ENCODE data around the gene CDKL4.

Gene CDKL4

GRCh38 chr2:39217192-39217550 lies 26.6 kb downstream of the CDKL4 start:
- no peaks in the 10 kb centered on the region for H3K9me3 ChIP-seq (ENCODE audit: insufficient read depth, low read length)
- TF ChIP-seq EZH2phosphoT487 (IDR thresholded peaks at IDR 0.05; ENCODE audit: low read depth) (no peak), CTCF (IDR thresholded peaks at IDR 0.05; ENCODE audit: low read depth, low read length) (no peak)
- no peak overlapping the region for H3K9ac ChIP-seq (ENCODE audit: low read length)
- no peaks in the 10 kb centered on the region for H4K20me1 ChIP-seq (ENCODE audit: insufficient read depth, low read length)
- H3K36me3 ChIP-seq (replicated peaks; ENCODE audit: low read depth, low read length), result no peaks in the 10 kb centered on the region
- no peaks in the 10 kb centered on the region for H3K27me3 ChIP-seq (ENCODE audit: low read depth, low read length)
- H3K79me2 ChIP-seq (ENCODE audit: low read length), result no peaks in the 10 kb centered on the region
- H2AFZ ChIP-seq (ENCODE audit: low read depth, low read length), result no peak overlapping the region
- no peak overlapping the region for H3K4me3 ChIP-seq (ENCODE audit: low read length)
- H3K4me1 ChIP-seq (ENCODE audit: low read length), result no peaks in the 10 kb centered on the region
- H3K27ac ChIP-seq (ENCODE audit: low read length), result no peak overlapping the region
- H3K4me2 ChIP-seq (ENCODE audit: low read length), result no peak overlapping the region

DNA sequence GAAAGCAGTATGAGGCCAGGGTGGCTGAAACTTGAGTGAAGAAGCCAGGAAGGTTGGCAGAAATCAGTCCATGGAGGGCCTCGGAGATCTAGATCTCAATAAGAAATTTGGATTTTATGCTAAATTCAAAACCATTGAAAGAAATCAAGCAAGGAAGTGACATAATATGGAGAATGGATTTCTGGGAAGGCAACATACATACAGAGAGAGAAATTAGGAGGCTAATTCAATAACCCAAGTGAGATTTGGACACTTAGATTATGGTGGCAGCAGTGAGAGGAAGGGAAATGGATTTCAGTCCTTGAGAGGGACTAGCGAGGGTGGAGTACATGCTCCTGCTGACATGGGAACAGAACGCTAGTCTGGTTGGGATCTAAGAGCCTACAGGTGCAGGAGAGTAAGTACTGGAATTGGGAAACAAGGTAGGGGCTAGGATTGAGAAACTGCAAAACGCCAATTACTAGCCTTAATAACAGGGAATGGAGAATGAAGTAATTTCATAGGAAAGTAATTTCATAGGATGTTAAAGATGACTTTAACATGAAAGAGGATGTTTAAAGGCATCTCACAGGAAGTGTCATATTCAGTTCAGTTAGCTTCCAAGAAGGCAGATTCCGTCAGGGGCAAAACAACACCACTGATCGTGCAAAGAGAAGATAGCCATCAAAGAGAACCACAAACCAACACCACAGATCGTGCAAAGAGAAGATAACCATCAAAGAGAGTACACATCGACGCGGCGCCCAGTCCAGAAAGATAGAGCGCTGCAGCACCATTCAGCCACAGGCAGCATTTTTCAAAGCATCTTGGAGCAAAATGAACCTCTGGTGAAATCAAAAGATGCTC lies 27.2 kb downstream of the CDKL4 start:
- Histone ChIP-seq H3K9ac (ENCODE audit: low read length) (no peak overlapping the region), H3K4me3 (ENCODE audit: low read length) (no peak overlapping the region), H3K79me2 (ENCODE audit: low read length) (no peaks in the 10 kb centered on the region), H4K20me1 (ENCODE audit: insufficient read depth, low read length) (no peaks in the 10 kb centered on the region), H3K36me3 (replicated peaks; ENCODE audit: low read depth, low read length) (no peaks in the 10 kb centered on the region), H3K4me1 (ENCODE audit: low read length) (no peaks in the 10 kb centered on the region), H2AFZ (ENCODE audit: low read depth, low read length) (no peak overlapping the region), H3K27me3 (ENCODE audit: low read depth, low read length) (no peaks in the 10 kb centered on the region), H3K9me3 (ENCODE audit: insufficient read depth, low read length) (no peaks in the 10 kb centered on the region), H3K4me2 (ENCODE audit: low read length) (no peak overlapping the region), H3K27ac (ENCODE audit: low read length) (no peak overlapping the region)
- TF ChIP-seq CTCF (IDR thresholded peaks at IDR 0.05; ENCODE audit: low read depth, low read length) (no peak), EZH2phosphoT487 (IDR thresholded peaks at IDR 0.05; ENCODE audit: low read depth) (no peak)

DNA sequence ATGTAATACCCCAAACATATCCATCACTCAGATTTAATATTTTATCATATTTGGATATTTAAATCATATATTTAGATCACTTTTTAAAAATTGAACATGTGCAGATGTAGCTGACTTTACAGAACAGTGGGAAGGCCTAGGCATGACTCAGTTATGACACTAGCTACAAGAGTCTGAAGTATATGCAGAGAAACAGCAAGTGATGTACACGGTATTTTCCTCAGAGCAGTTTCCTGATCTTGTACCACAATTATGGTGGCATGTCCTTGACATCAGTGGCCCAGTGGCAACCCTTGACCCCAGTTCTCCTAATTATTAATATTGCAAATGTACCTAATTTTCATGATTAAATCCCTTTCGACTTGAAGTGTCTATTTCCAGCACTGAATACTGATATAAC lies 28.2 kb downstream of the CDKL4 start:
- Histone ChIP-seq H3K4me3 (ENCODE audit: low read length) (no peak overlapping the region), H3K27me3 (ENCODE audit: low read depth, low read length) (no peaks in the 10 kb centered on the region), H2AFZ (ENCODE audit: low read depth, low read length) (no peak overlapping the region), H3K9ac (ENCODE audit: low read length) (no peak overlapping the region), H3K27ac (ENCODE audit: low read length) (no peak overlapping the region), H4K20me1 (ENCODE audit: insufficient read depth, low read length) (no peaks in the 10 kb centered on the region), H3K36me3 (replicated peaks; ENCODE audit: low read depth, low read length) (no peaks in the 10 kb centered on the region), H3K4me2 (ENCODE audit: low read length) (no peak overlapping the region), H3K4me1 (ENCODE audit: low read length) (no peaks in the 10 kb centered on the region), H3K9me3 (ENCODE audit: insufficient read depth, low read length) (no peaks in the 10 kb centered on the region), H3K79me2 (ENCODE audit: low read length) (no peaks in the 10 kb centered on the region)
- no peak for TF ChIP-seq CTCF (IDR thresholded peaks at IDR 0.05; ENCODE audit: low read depth, low read length)
- no peak for TF ChIP-seq EZH2phosphoT487 (IDR thresholded peaks at IDR 0.05; ENCODE audit: low read depth)

GRCh38 chr2:39213015-39213414 lies 30.8 kb downstream of the CDKL4 start:
- H3K4me3 ChIP-seq (ENCODE audit: low read length), result no peak overlapping the region
- H3K4me2 ChIP-seq (ENCODE audit: low read length), result no peak overlapping the region
- no peaks in the 10 kb centered on the region for H4K20me1 ChIP-seq (ENCODE audit: insufficient read depth, low read length)
- H2AFZ ChIP-seq (ENCODE audit: low read depth, low read length), result no peak overlapping the region
- TF ChIP-seq CTCF (IDR thresholded peaks at IDR 0.05; ENCODE audit: low read depth, low read length), result no peak
- TF ChIP-seq EZH2phosphoT487 (IDR thresholded peaks at IDR 0.05; ENCODE audit: low read depth), result no peak
- H3K9me3 ChIP-seq (ENCODE audit: insufficient read depth, low read length), result no peaks in the 10 kb centered on the region
- no peaks in the 10 kb centered on the region for H3K36me3 ChIP-seq (replicated peaks; ENCODE audit: low read depth, low read length)
- H3K27ac ChIP-seq (ENCODE audit: low read length), result no peak overlapping the region
- no peaks in the 10 kb centered on the region for H3K27me3 ChIP-seq (ENCODE audit: low read depth, low read length)
- no peaks in the 10 kb centered on the region for H3K4me1 ChIP-seq (ENCODE audit: low read length)
- no peak overlapping the region for H3K9ac ChIP-seq (ENCODE audit: low read length)
- H3K79me2 ChIP-seq (ENCODE audit: low read length), result no peaks in the 10 kb centered on the region
